Parathyroid adenoma (tissue), 2 donors: ENCODE data around the gene PGPEP1.

Source experiments
- H2AFZ ChIP-seq: fragments of 300-600 bp; sonication (generic); one replicate; pipeline ENCODE4 v1.7.0; 2017; ENCODE audit warnings: antibody characterized with exemption, mild to moderate bottlenecking
- H3K27ac ChIP-seq: fragments of 300-600 bp; sonication (generic); one replicate; pipeline ENCODE4 v1.7.0; 2017
- H3K27me3 ChIP-seq: fragments of 300-600 bp; sonication (generic); one replicate; pipeline ENCODE4 v1.7.0; 2017; ENCODE audit warnings: low read length; ENCODE audit not compliant: control insufficient read depth, insufficient read depth
- H3K36me3 ChIP-seq: fragments of 300-600 bp; sonication (generic); one replicate; pipeline ENCODE4 v1.7.0; 2017; ENCODE audit warnings: low read length; ENCODE audit not compliant: control insufficient read depth, insufficient read depth
- H3K4me1 ChIP-seq: fragments of 300-600 bp; sonication (generic); one replicate; pipeline ENCODE4 v1.7.0; 2017; ENCODE audit warnings: control low read depth
- H3K4me2 ChIP-seq: fragments of 300-600 bp; sonication (generic); one replicate; pipeline ENCODE4 v1.7.0; 2017; ENCODE audit warnings: low read length
- H3K4me3 ChIP-seq: fragments of 300-600 bp; sonication (generic); one replicate; pipeline ENCODE4 v1.7.0; 2017; ENCODE audit warnings: low read depth, low read length
- H3K79me2 ChIP-seq: fragments of 300-600 bp; sonication (generic); one replicate; pipeline ENCODE4 v1.7.0; 2017; ENCODE audit warnings: control low read depth
- H3K9ac ChIP-seq: fragments of 300-600 bp; sonication (generic); one replicate; pipeline ENCODE4 v1.7.0; 2017; ENCODE audit warnings: mild to moderate bottlenecking
- H3K9me3 ChIP-seq: fragments of 300-600 bp; sonication (generic); one replicate; pipeline ENCODE4 v1.7.0; 2017; ENCODE audit warnings: low read length; ENCODE audit not compliant: control insufficient read depth
- TF ChIP-seq, protein P1 (sequence below): fragments of 300-600 bp; sonication (generic); IDR thresholded peaks from one replicate; pipeline ENCODE4 v1.7.0; 2017; ENCODE audit warnings: antibody characterized with exemption, mild to moderate bottlenecking
- donor health status: primary hyperparathyroidism.

PGPEP1 gene

DNA sequence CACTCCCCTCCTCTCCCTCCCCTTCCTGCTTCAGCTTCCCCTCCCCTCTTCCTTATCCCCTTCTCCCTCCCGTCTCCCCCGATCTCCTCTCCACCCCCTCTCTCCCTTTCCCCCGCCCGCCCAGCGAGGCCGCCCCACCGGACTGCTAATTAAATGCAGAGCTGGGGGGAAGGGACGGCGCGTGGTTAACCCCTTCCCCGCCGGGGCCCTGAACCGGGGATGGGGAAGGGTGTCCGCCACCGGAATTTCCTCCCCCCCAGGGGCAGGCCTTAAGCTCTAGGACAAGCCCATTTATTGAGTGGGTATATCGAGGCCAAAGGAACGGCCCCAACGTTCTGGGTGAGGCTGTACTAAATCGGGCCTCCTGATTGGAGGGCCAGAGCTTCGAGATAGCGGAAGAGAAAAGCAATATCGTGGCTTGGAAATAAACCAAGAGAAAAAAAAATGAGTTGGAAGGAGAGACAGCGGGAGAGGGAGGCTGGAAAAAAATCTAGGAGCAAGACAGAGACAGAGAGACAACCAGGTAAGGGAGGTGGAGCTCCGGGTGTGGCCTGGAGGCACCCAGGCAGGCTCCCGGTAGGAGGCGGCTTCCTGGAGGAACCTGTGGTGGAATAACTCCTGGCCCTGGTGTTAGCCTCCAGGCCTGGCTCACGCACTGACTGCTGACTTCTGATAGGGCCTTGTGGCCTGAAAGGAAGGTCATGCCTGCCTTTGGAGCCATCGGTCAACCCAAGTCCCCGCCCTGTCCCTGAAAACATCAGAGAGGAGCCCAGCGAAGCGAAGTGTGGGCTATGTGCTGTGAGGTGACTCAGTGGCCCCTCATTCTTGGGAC is 47.4 kb upstream of the PGPEP1 start:
- Histone ChIP-seq H3K4me3 (peak overlapping the region; percentile 60), H3K27ac (peak overlapping the region; percentile 88), H2AFZ (peak overlapping the region; percentile 98), H3K9me3 (no peaks in the 10 kb centered on the region), H3K36me3 (no peaks in the 10 kb centered on the region), H3K4me1 (peaks cover 25% of the 10 kb centered on the region), H3K79me2 (no peaks in the 10 kb centered on the region), H3K27me3 (no peaks in the 10 kb centered on the region), H3K4me2 (peak overlapping the region; percentile 95), H3K9ac (no peak overlapping the region)
- TF ChIP-seq, protein P1, sequence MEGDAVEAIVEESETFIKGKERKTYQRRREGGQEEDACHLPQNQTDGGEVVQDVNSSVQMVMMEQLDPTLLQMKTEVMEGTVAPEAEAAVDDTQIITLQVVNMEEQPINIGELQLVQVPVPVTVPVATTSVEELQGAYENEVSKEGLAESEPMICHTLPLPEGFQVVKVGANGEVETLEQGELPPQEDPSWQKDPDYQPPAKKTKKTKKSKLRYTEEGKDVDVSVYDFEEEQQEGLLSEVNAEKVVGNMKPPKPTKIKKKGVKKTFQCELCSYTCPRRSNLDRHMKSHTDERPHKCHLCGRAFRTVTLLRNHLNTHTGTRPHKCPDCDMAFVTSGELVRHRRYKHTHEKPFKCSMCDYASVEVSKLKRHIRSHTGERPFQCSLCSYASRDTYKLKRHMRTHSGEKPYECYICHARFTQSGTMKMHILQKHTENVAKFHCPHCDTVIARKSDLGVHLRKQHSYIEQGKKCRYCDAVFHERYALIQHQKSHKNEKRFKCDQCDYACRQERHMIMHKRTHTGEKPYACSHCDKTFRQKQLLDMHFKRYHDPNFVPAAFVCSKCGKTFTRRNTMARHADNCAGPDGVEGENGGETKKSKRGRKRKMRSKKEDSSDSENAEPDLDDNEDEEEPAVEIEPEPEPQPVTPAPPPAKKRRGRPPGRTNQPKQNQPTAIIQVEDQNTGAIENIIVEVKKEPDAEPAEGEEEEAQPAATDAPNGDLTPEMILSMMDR, result no peak

DNA sequence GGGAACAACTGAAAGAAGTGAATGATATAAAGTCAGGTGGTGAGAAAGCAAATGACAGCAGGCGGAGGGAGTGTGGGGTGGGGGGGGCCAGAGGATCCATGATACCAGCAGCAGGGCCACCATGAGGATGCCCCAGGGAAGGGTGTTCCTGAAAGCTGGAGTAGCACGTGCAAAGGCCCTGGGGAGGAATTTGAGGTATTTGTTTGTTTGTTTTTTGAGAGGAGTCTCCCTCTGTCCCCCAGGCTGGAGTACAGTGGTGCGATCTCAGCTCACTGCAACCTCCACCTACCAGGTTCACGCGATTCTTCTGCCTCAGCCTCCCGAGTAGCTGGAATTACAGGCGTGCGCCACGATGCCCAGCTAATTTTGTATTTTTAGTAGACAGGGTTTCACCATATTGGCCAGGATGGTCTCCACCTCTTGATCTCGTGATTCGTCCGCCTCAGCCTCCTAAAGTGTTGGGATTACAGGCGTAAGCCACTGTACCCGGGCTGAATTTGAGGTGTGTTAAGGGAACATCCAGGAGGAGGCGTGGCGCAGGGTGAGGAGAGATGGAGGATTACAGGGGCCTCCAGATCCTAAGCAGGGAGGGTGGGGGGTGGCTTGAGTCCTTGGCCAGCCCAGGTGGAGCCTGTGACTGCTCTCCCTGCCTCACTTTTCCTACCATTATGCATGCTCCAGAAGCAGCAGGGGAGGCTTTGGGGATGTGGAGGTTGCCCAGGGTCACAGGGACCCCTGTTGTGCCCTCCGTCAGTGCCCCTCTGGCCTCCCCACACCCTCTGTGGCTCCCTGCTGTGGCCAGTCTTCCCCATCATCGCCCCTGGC is 46.5 kb upstream of the PGPEP1 start:
- Histone ChIP-seq H3K79me2 (no peaks in the 10 kb centered on the region), H3K4me3 (no peak overlapping the region), H3K36me3 (no peaks in the 10 kb centered on the region), H3K27me3 (no peaks in the 10 kb centered on the region), H3K4me2 (no peak overlapping the region), H3K9me3 (no peaks in the 10 kb centered on the region), H2AFZ (peak overlapping the region; percentile 98), H3K9ac (no peak overlapping the region), H3K27ac (peak overlapping the region; percentile 88), H3K4me1 (peaks cover 20% of the 10 kb centered on the region)
- TF ChIP-seq, protein P1, result no peak

DNA sequence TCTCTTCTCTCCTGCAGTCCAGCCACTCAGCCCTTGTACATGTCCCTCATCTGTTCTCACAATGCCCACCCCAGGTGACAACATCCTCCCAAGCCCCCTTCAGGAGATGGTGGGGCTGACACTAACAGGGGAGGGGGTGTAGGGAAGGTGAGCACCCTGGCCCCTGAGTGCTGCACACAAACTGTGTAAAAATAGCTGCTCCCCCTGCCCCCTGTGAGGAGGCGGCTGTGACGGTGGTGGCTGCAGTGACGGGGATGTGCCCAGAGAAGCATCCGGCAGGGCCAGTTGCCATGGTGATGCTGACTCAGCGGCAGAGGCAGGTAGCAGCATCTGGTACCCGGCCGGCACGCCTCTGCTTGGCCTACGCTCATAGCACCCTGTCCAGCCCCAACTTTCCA is 45.9 kb upstream of the PGPEP1 start:
- Histone ChIP-seq H3K9me3 (no peaks in the 10 kb centered on the region), H3K9ac (no peak overlapping the region), H3K27me3 (no peaks in the 10 kb centered on the region), H3K4me3 (no peak overlapping the region), H3K79me2 (no peaks in the 10 kb centered on the region), H3K4me1 (peaks cover 20% of the 10 kb centered on the region), H2AFZ (no peak overlapping the region), H3K4me2 (no peak overlapping the region), H3K27ac (no peak overlapping the region), H3K36me3 (no peaks in the 10 kb centered on the region)
- TF ChIP-seq, protein P1, result no peak

DNA sequence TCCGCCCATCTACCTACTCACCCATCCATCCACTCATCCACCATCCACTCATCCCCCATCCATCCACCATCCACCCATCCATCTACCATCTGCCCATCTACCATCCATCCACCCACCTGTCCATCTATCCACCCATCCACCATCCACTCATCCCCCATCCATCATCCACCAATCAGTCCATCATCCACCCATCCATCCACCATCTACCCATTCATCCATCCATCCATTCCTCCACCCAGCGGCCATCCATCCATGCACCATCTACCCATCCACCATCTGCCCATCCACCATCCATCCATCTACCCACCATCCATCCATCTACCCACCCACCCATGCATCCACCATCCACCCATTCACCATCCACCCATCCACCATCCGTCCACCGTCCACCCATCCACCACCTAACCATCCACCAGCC is 45.4 kb upstream of the PGPEP1 start:
- Histone ChIP-seq H3K4me2 (no peak overlapping the region), H3K4me1 (peaks cover 20% of the 10 kb centered on the region), H3K36me3 (no peaks in the 10 kb centered on the region), H2AFZ (no peak overlapping the region), H3K27ac (no peak overlapping the region), H3K27me3 (no peaks in the 10 kb centered on the region), H3K4me3 (no peak overlapping the region), H3K79me2 (no peaks in the 10 kb centered on the region), H3K9ac (no peak overlapping the region), H3K9me3 (no peaks in the 10 kb centered on the region)
- TF ChIP-seq, protein P1, result no peak
